GM12878 (cell line): ENCODE data around the gene BCL10. TPM values are rescaled to one million over a fixed set of nuclear protein-coding genes. Genes with fewer than 3 reads are reported as not detected.

Experiments used
- ATAC-seq: fragments of 200-7000 bp; cut with Tn5 transposase; 3 replicates; pipeline ENCODE4 v1.9.1; 2020; ENCODE audit warnings: mild to moderate bottlenecking, moderate library complexity
- BruUV-seq: library from RNA; stranded (reverse); fragments of 400-500 nt; replicated peaks from 2 replicates; lab custom pipeline; 2021; lab: Mats Ljungman, UMichigan
- CTCF ChIA-PET: fragments of 300-600 bp; sonication (Branson Sonifier 250); formaldehyde crosslinking; extraction: SDS; loops from one replicate; lab custom pipeline; 2021; ENCODE audit warnings: inconsistent platforms; lab: Yijun Ruan, JAX
- POLR2A ChIA-PET: fragments of 350-600 bp; formaldehyde crosslinking; extraction: SDS; loops from one replicate; lab custom pipeline; 2021; ENCODE audit warnings: inconsistent platforms; lab: Charles Lee
- RAD21 ChIA-PET: fragments of 300-600 bp; sonication (Branson Sonifier 250); formaldehyde crosslinking; loops from one replicate; lab custom pipeline; 2023; ENCODE audit warnings: antibody characterized with exemption; ENCODE audit not compliant: unreplicated experiment; lab: Charles Lee
- SMC1A ChIA-PET: fragments of 300-600 bp; sonication (Branson Sonifier 250); formaldehyde crosslinking; loops from one replicate; lab custom pipeline; 2023; ENCODE audit not compliant: unreplicated experiment, uncharacterized antibody; lab: Charles Lee
- DNase-seq: peaks from one replicate; pipeline ENCODE4 v3.0.0-alpha.2; 2011; ENCODE audit warnings: low read depth, low spot score
- FAIRE-seq: peaks from 3 replicates; lab custom pipeline; 2011; peaks lifted over from hg19 to GRCh38; lab: Jason Lieb, UNC
- H2AFZ ChIP-seq: 2 replicates; pipeline ENCODE4 v1.6.0; 2011; ENCODE audit warnings: low read depth, low read length, control low read depth; ENCODE audit not compliant: control insufficient read depth
- H3K27ac ChIP-seq: 2 replicates; pipeline ENCODE4 v1.5.1; 2011; ENCODE audit warnings: control low read depth; ENCODE audit not compliant: control insufficient read depth, insufficient read depth
- H3K27me3 ChIP-seq, 2 experiments: replicated peaks in 1 of 2; 2 replicates each; pipeline versions ENCODE4 v1.6.0 to v1.6.1; 2011; ENCODE audit warnings: low read length in 1 of 2; ENCODE audit not compliant: control insufficient read depth in 2 of 2, insufficient read depth in 2 of 2
- H3K36me3 ChIP-seq, 2 experiments: 2 replicates each; pipeline ENCODE4 v1.5.1; 2011; ENCODE audit warnings: low read length in 1 of 2; ENCODE audit not compliant: control insufficient read depth in 2 of 2, insufficient read depth in 2 of 2
- H3K4me1 ChIP-seq: 2 replicates; pipeline ENCODE4 v1.6.1; 2011; ENCODE audit warnings: mild to moderate bottlenecking, low read length, moderate library complexity, mixed read lengths; ENCODE audit not compliant: control insufficient read depth, insufficient read depth
- H3K4me2 ChIP-seq: 2 replicates; pipeline ENCODE4 v1.6.0; 2011; ENCODE audit warnings: control low read depth; ENCODE audit not compliant: control insufficient read depth, insufficient read depth
- H3K4me3 ChIP-seq: fragments of 200-600 bp; sonication (generic); 2 replicates; pipeline ENCODE4 v1.5.1; 2016
- H3K79me2 ChIP-seq: 2 replicates; pipeline ENCODE4 v1.6.0; 2011; ENCODE audit warnings: low read length; ENCODE audit not compliant: control insufficient read depth, insufficient read depth
- H3K9ac ChIP-seq: 2 replicates; pipeline ENCODE4 v1.8.0; 2011; ENCODE audit warnings: low read length, control low read depth, mixed read lengths; ENCODE audit not compliant: control insufficient read depth, insufficient read depth
- H3K9me3 ChIP-seq: replicated peaks from 3 replicates; pipeline ENCODE4 v1.5.1; 2011; ENCODE audit warnings: mild to moderate bottlenecking, low read length; ENCODE audit not compliant: control insufficient read depth, insufficient read depth
- H4K20me1 ChIP-seq: 2 replicates; pipeline ENCODE4 v1.6.0; 2011; ENCODE audit not compliant: control insufficient read depth, insufficient read depth
- WGBS: methylation state at CpG from one replicate; pipeline ENCODE4 v1.1.6; 2016; ENCODE audit warnings: low lambda C conversion rate; ENCODE audit not compliant: insufficient replicate concordance, insufficient coverage; ENCODE audit errors: missing lambda C conversion rate; 5-methylcytosine and 5-hydroxymethylcytosine counted together
- in situ Hi-C: fragments of 300-500 bp; cut with MboI; formaldehyde crosslinking; loops from 9 replicates; pipeline ENCODE4 v1.14.3; 2018; ENCODE audit warnings: mixed read lengths
- intact Hi-C: fragments of 100-400 bp; cut with micrococcal nuclease; formaldehyde crosslinking; loops from one replicate; pipeline ENCODE4 v1.14.2; 2022; ENCODE audit not compliant: unreplicated experiment
- polyA plus RNA-seq, 11 experiments: library from polyadenylated mRNA; depleted of rRNA in 4 of 11; unstranded in 6 of 11; stranded (reverse) in 5 of 11; fragments of >200 nt; fragmentation: Nextera tagmentation in 4 of 11; fragmentation: Illumina TruSeq in 1 of 11; extraction: Ambion mirVana in 4 of 11; extraction: Trizol in 1 of 11; gene quantifications; 1 replicate in 1 of 11; 2 replicates in 10 of 11; pipeline versions ENCODE4 v1.2.1 to v1.2.3, GENCODE V29; 2011 to 2016; ENCODE audit warnings: inconsistent platforms in 2 of 11, missing spikeins in 2 of 11, low read depth in 1 of 11
- total RNA-seq, 4 experiments: library from RNA; depleted of rRNA in 3 of 4; stranded (reverse); fragments of >200 nt in 3 of 4; fragmentation: Illumina TruSeq in 1 of 4; extraction: Trizol in 1 of 4; gene quantifications; 2 replicates each; pipeline versions ENCODE4 v1.2.1 to v1.2.3, GENCODE V29; 2013 to 2021
- TF ChIP-seq, protein P1 (sequence below): fragments of 450-650 bp; formaldehyde crosslinking; IDR thresholded peaks from 2 replicates; pipeline ENCODE4 v1.4.0; 2022; ENCODE audit warnings: mild to moderate bottlenecking, moderate library complexity
- TF ChIP-seq, protein P2 (sequence below): fragments of 450-650 bp; IDR thresholded peaks from 2 replicates; pipeline ENCODE4 v1.6.1; 2017; ENCODE audit warnings: low read depth, mild to moderate bottlenecking, moderate library complexity
- TF ChIP-seq, protein P3 (sequence below): fragments of 450-650 bp; IDR thresholded peaks from 2 replicates; pipeline ENCODE4 v1.6.1; 2016; ENCODE audit warnings: mild to moderate bottlenecking

Gene BCL10
- total and polyA plus RNA-seq, 10 of the 15 experiments (the other 5 are each of a cell fraction or from before 2014, with no cell fraction given) = 10.6 to 35.2 (median 19.5) TPM

DNA sequence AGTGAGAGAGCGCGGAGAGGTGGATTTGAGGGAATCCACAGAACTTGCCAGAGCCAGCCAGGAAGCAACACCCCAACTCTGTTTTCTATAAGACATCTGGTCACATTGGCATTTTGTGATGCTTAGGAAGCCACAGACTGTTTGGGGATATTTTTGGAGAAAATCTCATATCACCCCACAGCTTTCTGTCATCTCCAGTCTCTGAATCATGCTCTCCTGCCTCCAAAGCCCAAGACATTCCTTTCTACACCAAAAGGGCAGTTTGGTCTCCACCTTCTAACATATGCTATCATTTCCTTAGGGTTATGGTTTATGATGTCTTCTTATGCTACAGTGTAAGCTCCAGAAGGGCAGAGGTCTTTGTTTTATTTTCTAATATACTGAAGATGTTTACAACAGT lies 14.4 kb upstream of the BCL10 start:
- ChIA-PET SMC1A (no interaction called here), POLR2A (no interaction called here)
- no TSS peak for BruUV-seq

More for the DNA sequence above, 14.4 kb upstream of the BCL10 start:
- H3K4me1 ChIP-seq = peaks cover 11% of the 10 kb centered on the region
- in situ Hi-C loops = no loop called here
- no peak overlapping the region for H3K4me3 ChIP-seq
- no peak overlapping the region; the same call in 1 of the 2 replicates for H2AFZ ChIP-seq
- no peaks in the 10 kb centered on the region for H3K36me3 ChIP-seq
- no peak overlapping the region for H3K27ac ChIP-seq
- no peak for DNase-seq
- ATAC-seq = no peak
- ChIA-PET RAD21 (no interaction called here), CTCF (no interaction called here)
- H3K9ac ChIP-seq = no peak overlapping the region
- 100% methylated on average over 2 of the region's 2 CpGs for WGBS
- no peak overlapping the region for H3K4me2 ChIP-seq
- H4K20me1 ChIP-seq = no peaks in the 10 kb centered on the region
- no peak for FAIRE-seq
- intact Hi-C loops = no loop called here
- TF ChIP-seq, protein P1, sequence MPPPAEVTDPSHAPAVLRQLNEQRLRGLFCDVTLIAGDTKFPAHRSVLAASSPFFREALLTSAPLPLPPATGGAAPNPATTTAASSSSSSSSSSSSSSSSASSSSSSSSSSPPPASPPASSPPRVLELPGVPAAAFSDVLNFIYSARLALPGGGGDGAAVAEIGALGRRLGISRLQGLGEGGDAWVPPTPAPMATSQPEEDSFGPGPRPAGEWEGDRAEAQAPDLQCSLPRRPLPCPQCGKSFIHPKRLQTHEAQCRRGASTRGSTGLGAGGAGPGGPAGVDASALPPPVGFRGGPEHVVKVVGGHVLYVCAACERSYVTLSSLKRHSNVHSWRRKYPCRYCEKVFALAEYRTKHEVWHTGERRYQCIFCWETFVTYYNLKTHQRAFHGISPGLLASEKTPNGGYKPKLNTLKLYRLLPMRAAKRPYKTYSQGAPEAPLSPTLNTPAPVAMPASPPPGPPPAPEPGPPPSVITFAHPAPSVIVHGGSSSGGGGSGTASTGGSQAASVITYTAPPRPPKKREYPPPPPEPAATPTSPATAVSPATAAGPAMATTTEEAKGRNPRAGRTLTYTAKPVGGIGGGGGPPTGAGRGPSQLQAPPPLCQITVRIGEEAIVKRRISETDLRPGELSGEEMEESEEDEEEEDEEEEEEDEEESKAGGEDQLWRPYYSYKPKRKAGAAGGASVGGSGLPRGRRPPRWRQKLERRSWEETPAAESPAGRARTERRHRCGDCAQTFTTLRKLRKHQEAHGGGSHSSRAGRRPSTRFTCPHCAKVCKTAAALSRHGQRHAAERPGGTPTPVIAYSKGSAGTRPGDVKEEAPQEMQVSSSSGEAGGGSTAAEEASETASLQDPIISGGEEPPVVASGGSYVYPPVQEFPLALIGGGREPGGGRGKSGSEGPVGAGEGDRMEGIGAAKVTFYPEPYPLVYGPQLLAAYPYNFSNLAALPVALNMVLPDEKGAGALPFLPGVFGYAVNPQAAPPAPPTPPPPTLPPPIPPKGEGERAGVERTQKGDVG (CRISPR knock-in tag) = no peak
- TF ChIP-seq, protein P2, sequence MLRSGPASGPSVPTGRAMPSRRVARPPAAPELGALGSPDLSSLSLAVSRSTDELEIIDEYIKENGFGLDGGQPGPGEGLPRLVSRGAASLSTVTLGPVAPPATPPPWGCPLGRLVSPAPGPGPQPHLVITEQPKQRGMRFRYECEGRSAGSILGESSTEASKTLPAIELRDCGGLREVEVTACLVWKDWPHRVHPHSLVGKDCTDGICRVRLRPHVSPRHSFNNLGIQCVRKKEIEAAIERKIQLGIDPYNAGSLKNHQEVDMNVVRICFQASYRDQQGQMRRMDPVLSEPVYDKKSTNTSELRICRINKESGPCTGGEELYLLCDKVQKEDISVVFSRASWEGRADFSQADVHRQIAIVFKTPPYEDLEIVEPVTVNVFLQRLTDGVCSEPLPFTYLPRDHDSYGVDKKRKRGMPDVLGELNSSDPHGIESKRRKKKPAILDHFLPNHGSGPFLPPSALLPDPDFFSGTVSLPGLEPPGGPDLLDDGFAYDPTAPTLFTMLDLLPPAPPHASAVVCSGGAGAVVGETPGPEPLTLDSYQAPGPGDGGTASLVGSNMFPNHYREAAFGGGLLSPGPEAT = no peak
- TF ChIP-seq, protein P3, sequence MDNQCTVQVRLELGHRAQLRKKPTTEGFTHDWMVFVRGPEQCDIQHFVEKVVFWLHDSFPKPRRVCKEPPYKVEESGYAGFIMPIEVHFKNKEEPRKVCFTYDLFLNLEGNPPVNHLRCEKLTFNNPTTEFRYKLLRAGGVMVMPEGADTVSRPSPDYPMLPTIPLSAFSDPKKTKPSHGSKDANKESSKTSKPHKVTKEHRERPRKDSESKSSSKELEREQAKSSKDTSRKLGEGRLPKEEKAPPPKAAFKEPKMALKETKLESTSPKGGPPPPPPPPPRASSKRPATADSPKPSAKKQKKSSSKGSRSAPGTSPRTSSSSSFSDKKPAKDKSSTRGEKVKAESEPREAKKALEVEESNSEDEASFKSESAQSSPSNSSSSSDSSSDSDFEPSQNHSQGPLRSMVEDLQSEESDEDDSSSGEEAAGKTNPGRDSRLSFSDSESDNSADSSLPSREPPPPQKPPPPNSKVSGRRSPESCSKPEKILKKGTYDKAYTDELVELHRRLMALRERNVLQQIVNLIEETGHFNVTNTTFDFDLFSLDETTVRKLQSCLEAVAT = no peak
- H3K79me2 ChIP-seq = no peaks in the 10 kb centered on the region
- H3K9me3 ChIP-seq = no peaks in the 10 kb centered on the region
- no peaks in the 10 kb centered on the region for H3K27me3 ChIP-seq
